CD4-positive, alpha-beta T cell (primary cell): ENCODE measurements around the gene SAMD5. TPM values are rescaled to one million over a fixed set of nuclear protein-coding genes. Genes with fewer than 3 reads are reported as not detected.

Experiments used
- ATAC-seq: fragments of 200-7000 bp; cut with Tn5 transposase; one replicate; pipeline ENCODE4 v1.10.0; 2022; ENCODE audit warnings: mild to moderate bottlenecking; ENCODE audit not compliant: poor library complexity
- CTCF ChIA-PET: fragments of 350-600 bp; sonication (Branson Sonifier 250); formaldehyde crosslinking; loops from one replicate; lab custom pipeline; 2021; ENCODE audit warnings: antibody characterized with exemption, inconsistent platforms; lab: Charles Lee
- POLR2A ChIA-PET: fragments of 350-600 bp; sonication (Branson Sonifier 250); formaldehyde crosslinking; loops from one replicate; lab custom pipeline; 2021; ENCODE audit warnings: antibody characterized with exemption, inconsistent platforms; lab: Charles Lee
- DNase-seq, 14 experiments: peaks; one replicate each; pipeline ENCODE4 v3.0.0-alpha.2; 2013 to 2020; ENCODE audit warnings: mixed read lengths in 2 of 14
- H3K27ac ChIP-seq, 2 donors: one replicate each; pipeline versions ENCODE4 v1.5.1 to v1.7.0; 2013; ENCODE audit warnings: low read length in 2 of 2, low read depth in 1 of 2, mild to moderate bottlenecking in 1 of 2
- H3K27me3 ChIP-seq, 2 experiments: 1 replicate in 1 of 2; 2 replicates in 1 of 2; pipeline versions ENCODE4 v1.6.1 to v1.7.0; 2013; ENCODE audit warnings: low read length in 2 of 2, control low read depth in 1 of 2, mild to moderate bottlenecking in 1 of 2, moderate library complexity in 1 of 2; ENCODE audit not compliant: insufficient read depth in 2 of 2, control insufficient read depth in 1 of 2
- H3K36me3 ChIP-seq: one replicate; pipeline ENCODE4 v1.6.1; 2013; ENCODE audit warnings: low read length, control low read depth; ENCODE audit not compliant: insufficient read depth
- H3K4me1 ChIP-seq: one replicate; pipeline ENCODE4 v1.6.1; 2013; ENCODE audit warnings: low read length, control low read depth; ENCODE audit not compliant: insufficient read depth
- H3K4me3 ChIP-seq: one replicate; pipeline ENCODE4 v1.5.1; 2013; ENCODE audit warnings: mild to moderate bottlenecking, low read length, moderate library complexity
- H3K9me3 ChIP-seq, 2 experiments: 1 replicate in 1 of 2; 2 replicates in 1 of 2; pipeline versions ENCODE4 v1.6.1 to v1.7.0; 2013; ENCODE audit warnings: low read length in 2 of 2, mild to moderate bottlenecking in 2 of 2, control low read depth in 1 of 2, moderate library complexity in 1 of 2; ENCODE audit not compliant: control insufficient read depth in 1 of 2, insufficient read depth in 1 of 2
- H3K27ac Mint-ChIP-seq: one replicate; pipeline ENCODE4 v1.8.0; 2020; ENCODE audit warnings: mixed read lengths
- H3K27me3 Mint-ChIP-seq: one replicate; pipeline ENCODE4 v1.8.0; 2021; ENCODE audit warnings: mixed read lengths
- H3K36me3 Mint-ChIP-seq: one replicate; pipeline ENCODE4 v1.8.0; 2021; ENCODE audit warnings: low read depth, mixed read lengths
- H3K4me1 Mint-ChIP-seq: one replicate; pipeline ENCODE4 v1.8.0; 2021; ENCODE audit warnings: low read depth, mixed read lengths
- H3K4me3 Mint-ChIP-seq: one replicate; pipeline ENCODE4 v1.8.0; 2020; ENCODE audit warnings: mild to moderate bottlenecking, mixed read lengths
- H3K9me3 Mint-ChIP-seq: one replicate; pipeline ENCODE4 v1.8.0; 2020; ENCODE audit warnings: mixed read lengths
- CTCF ChIP-seq: fragments of 200-600 bp; IDR thresholded peaks from one replicate; pipeline ENCODE4 v1.8.0; 2022; ENCODE audit warnings: antibody characterized with exemption, mild to moderate bottlenecking
- intact Hi-C, 2 experiments: fragments of 100-400 bp; cut with DNase I in 1 of 2; cut with micrococcal nuclease in 1 of 2; formaldehyde crosslinking; loops; one replicate each; pipeline versions ENCODE4 v1.15.1 to v1.9.0; 2023 to 2025; cut with DNase I, micrococcal nuclease
- total RNA-seq, 174 experiments: library from RNA in 2 of 174; stranded (reverse) in 2 of 174; gene quantifications; one replicate each; pipeline ENCODE4 v1.2.3 and lab custom pipeline; 2021 to 2026

The SAMD5 gene
- total RNA-seq, 2 experiments from 2014 or later, result not detected

- Mint-ChIP-seq H3K36me3 (no peaks in the 10 kb centered on the region), H3K4me1 (no peaks in the 10 kb centered on the region), H3K9me3 (no peaks in the 10 kb centered on the region), H3K4me3 (no peak overlapping the region), H3K27me3 (peaks cover 10% of the 10 kb centered on the region), H3K27ac (no peak overlapping the region)
- Histone ChIP-seq H3K27me3 (no peaks in the 10 kb centered on the region), H3K9me3 (peaks cover 0 to 3% of the 10 kb centered on the region in 2 experiments), H3K27ac (no peak overlapping the region), H3K4me1 (no peaks in the 10 kb centered on the region), H3K4me3 (no peak overlapping the region), H3K36me3 (no peaks in the 10 kb centered on the region)
- DNase-seq (no peak), ATAC-seq (no peak)
- intact Hi-C loops, result no loop called here
- CTCF ChIA-PET, result no interaction called here
- POLR2A ChIA-PET, result no interaction called here
- TF ChIP-seq CTCF, result no peak
Measured at GRCh38 chr6:147595961-147596360, 87.5 kb downstream of the SAMD5 start.

GRCh38 chr6:147603392-147604081 is 95.0 kb downstream of the SAMD5 start:
- ChIA-PET POLR2A (no interaction called here), CTCF (interaction anchor here (0.8 kb wide), 1 partner anchor 19 kb away, joined by 3 read pairs; no protein-coding TSS in a partner anchor)
- H3K9me3 ChIP-seq, result no peaks in the 10 kb centered on the region
- no peaks in the 10 kb centered on the region for H3K36me3 ChIP-seq
- ATAC-seq (no peak), DNase-seq (no peak)
- Mint-ChIP-seq H3K27ac (no peak overlapping the region), H3K9me3 (no peaks in the 10 kb centered on the region), H3K4me3 (no peak overlapping the region), H3K4me1 (no peaks in the 10 kb centered on the region), H3K27me3 (peaks cover 10% of the 10 kb centered on the region), H3K36me3 (no peaks in the 10 kb centered on the region)
- H3K4me1 ChIP-seq, result no peaks in the 10 kb centered on the region
- no peak overlapping the region for H3K4me3 ChIP-seq
- H3K27me3 ChIP-seq, result no peaks in the 10 kb centered on the region
- TF ChIP-seq CTCF, result no peak
- no peak overlapping the region for H3K27ac ChIP-seq
- intact Hi-C loops, result no loop called here

GRCh38 chr6:147604373-147604772 is 95.9 kb downstream of the SAMD5 start:
- H3K36me3 Mint-ChIP-seq, result no peaks in the 10 kb centered on the region
- H3K4me3 ChIP-seq, result no peak overlapping the region
- ChIA-PET CTCF (no interaction called here), POLR2A (no interaction called here)
- H3K9me3 ChIP-seq, result no peaks in the 10 kb centered on the region
- intact Hi-C loops, result no loop called here
- H3K4me3 Mint-ChIP-seq, result no peak overlapping the region
- ATAC-seq (no peak), DNase-seq (no peak)
- no peak overlapping the region for H3K27ac Mint-ChIP-seq
- H3K27ac ChIP-seq, result no peak overlapping the region
- H3K4me1 Mint-ChIP-seq, result no peaks in the 10 kb centered on the region
- H3K4me1 ChIP-seq, result no peaks in the 10 kb centered on the region
- H3K27me3 Mint-ChIP-seq, result peaks cover 10% of the 10 kb centered on the region
- H3K9me3 Mint-ChIP-seq, result no peaks in the 10 kb centered on the region
- H3K36me3 ChIP-seq, result no peaks in the 10 kb centered on the region
- TF ChIP-seq CTCF, result no peak
- H3K27me3 ChIP-seq, result no peaks in the 10 kb centered on the region
